ENCODE results near the gene CAMTA1. TPM values are rescaled to one million over a fixed set of nuclear protein-coding genes. Genes with fewer than 3 reads are reported as not detected.

The CAMTA1 gene
- total RNA-seq, 1 donor from 2014 or later = 99.0 TPM

DNA sequence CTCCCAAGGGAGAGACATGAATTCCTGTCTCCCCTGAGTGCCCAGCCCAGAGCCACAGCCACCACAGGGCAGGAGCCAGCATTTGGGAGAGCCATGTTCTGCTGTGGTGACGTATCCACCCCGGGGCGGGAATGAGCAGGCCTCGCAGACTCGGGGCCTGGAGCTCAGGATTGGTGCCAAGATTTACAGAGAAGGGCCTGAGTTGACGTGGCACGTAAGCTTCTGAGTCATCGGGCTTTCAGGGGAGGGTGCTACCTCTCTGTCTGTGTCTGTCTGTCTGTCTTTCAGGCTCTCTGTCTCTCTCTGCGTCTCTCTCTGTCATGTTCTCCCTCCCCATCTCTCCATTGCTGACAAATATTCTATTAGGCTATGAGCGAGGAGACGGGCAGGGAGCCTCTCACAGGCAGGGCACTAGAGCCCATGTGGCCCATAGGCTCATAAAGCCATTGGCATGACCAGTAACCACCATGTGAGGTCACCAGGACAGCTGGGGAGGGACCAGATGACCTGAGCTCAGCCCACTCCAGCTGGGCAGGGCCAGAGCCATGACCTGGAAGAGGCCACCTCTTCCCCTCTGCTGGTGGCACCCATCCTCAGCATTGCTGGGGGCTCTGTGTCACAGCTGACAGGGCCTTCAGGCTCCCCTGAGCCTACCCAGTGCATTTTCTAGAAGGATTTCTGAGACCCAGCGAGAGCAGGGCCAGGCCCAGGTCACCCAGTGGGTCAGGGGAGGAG lies 685.8 kb downstream of the CAMTA1 start:
- Mint-ChIP-seq H3K9me3 (ENCODE audit: low read depth) (no peaks in the 10 kb centered on the region), H3K4me3 (ENCODE audit: low read depth) (no peak overlapping the region), H3K4me1 (ENCODE audit: low read depth) (no peaks in the 10 kb centered on the region), H3K27ac (no peak overlapping the region), H3K27me3 (no peaks in the 10 kb centered on the region), H3K36me3 (ENCODE audit: insufficient read depth) (no peaks in the 10 kb centered on the region)
- TF ChIP-seq, protein P1, sequence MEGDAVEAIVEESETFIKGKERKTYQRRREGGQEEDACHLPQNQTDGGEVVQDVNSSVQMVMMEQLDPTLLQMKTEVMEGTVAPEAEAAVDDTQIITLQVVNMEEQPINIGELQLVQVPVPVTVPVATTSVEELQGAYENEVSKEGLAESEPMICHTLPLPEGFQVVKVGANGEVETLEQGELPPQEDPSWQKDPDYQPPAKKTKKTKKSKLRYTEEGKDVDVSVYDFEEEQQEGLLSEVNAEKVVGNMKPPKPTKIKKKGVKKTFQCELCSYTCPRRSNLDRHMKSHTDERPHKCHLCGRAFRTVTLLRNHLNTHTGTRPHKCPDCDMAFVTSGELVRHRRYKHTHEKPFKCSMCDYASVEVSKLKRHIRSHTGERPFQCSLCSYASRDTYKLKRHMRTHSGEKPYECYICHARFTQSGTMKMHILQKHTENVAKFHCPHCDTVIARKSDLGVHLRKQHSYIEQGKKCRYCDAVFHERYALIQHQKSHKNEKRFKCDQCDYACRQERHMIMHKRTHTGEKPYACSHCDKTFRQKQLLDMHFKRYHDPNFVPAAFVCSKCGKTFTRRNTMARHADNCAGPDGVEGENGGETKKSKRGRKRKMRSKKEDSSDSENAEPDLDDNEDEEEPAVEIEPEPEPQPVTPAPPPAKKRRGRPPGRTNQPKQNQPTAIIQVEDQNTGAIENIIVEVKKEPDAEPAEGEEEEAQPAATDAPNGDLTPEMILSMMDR (IDR thresholded peaks at IDR 0.05; ENCODE audit: unreplicated experiment) = no peak
- no peak for DNase-seq (ENCODE audit: low spot score, unreplicated experiment)

DNA sequence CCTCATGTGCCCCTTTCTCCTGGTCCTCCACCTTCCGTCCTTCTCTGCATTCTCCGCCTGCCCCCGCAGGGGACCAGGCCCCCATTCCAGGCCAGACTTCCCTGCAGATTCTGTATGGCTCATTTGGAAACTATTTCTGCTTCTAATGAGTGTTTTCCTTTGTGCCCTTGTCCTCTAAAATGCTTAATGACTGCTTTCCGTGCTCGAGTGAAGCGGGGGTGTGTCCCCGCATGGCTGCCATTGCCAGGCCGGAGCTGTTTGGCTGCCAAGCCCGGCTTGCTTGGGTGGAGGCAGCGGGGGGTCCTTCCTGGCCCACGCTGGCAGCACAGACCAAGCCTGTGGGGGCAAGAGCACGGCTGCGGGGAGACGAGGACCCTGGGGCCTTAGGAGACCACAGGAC lies 686.6 kb downstream of the CAMTA1 start:
- no peaks in the 10 kb centered on the region for H3K36me3 Mint-ChIP-seq (ENCODE audit: insufficient read depth)
- H3K27ac Mint-ChIP-seq = no peak overlapping the region
- H3K4me1 Mint-ChIP-seq (ENCODE audit: low read depth) = no peaks in the 10 kb centered on the region
- H3K9me3 Mint-ChIP-seq (ENCODE audit: low read depth) = no peaks in the 10 kb centered on the region
- no peaks in the 10 kb centered on the region for H3K27me3 Mint-ChIP-seq
- no peak overlapping the region for H3K4me3 Mint-ChIP-seq (ENCODE audit: low read depth)
- DNase-seq (ENCODE audit: low spot score, unreplicated experiment) = no peak
- TF ChIP-seq, protein P1 (IDR thresholded peaks at IDR 0.05; ENCODE audit: unreplicated experiment) = no peak

DNA sequence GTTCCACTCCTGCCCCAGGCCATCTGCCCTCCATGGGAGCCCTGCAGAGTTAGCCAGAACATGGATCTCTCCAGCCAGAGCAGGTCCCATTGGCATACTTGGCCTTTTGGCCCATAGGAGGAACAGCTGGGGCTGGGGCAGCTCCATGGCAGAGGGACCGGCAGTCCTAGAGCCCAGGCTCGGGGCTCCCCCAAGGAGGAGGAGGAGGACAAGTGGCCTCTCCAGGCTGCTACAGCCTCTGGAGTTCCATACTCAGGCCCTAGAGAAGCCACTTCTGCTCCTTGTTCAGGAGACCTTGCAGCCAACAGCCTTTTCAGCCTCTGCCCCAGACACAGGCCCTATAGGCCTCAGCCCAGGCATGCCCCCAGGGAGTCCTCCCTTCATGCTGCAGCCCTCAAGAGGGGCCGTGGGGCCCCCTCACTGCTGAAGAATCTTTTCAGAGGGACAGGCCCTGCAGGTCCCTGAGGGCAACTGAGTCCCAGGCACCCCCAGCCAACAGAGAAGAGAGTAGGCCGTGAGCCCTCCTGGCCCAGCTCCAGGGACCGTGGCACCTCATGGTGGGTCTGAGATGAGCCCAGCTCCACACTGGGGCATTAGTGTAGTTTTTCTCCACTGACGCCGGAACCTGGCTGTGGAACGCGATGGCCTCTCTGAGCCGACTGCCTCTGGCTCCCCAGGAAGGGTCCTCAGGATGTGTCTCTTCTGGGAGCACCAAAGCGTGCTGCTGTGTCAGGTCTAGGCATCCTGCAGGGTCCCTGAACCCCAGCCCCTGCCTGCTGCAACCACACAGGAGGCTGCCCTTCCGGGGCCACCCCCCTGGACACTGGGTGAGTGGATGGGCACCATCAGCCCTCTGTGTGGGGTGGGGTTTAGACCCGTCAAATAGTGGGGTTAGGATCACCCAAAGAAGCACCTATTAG lies 688.2 kb downstream of the CAMTA1 start:
- Mint-ChIP-seq H3K27ac (no peak overlapping the region), H3K4me1 (ENCODE audit: low read depth) (no peaks in the 10 kb centered on the region), H3K36me3 (ENCODE audit: insufficient read depth) (no peaks in the 10 kb centered on the region)

DNA sequence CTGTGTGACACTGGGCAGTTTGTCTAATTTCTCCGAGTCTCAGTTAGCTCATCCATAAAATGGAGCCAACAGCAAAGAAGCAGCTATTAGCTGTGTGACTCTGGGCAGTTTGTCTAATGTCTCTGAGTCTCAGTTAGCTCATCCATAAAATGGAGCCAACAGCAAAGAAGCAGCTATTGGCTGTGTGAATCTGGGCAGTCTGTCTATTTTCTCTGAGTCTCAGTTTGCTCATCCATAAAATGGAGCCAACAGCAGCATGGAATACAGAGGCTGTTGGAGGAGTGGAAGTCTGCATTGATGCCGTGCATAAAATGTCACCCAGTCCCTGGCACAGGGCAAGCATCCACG lies 688.9 kb downstream of the CAMTA1 start:
- TF ChIP-seq, protein P1 (IDR thresholded peaks at IDR 0.05; ENCODE audit: unreplicated experiment) = no peak
- no peak for DNase-seq (ENCODE audit: low spot score, unreplicated experiment)
- no peak overlapping the region for H3K4me3 Mint-ChIP-seq (ENCODE audit: low read depth)
- peaks cover 3% of the 10 kb centered on the region for H3K27me3 Mint-ChIP-seq
- H3K4me1 Mint-ChIP-seq (ENCODE audit: low read depth) = no peaks in the 10 kb centered on the region
- no peaks in the 10 kb centered on the region for H3K36me3 Mint-ChIP-seq (ENCODE audit: insufficient read depth)
- H3K27ac Mint-ChIP-seq = no peak overlapping the region
- H3K9me3 Mint-ChIP-seq (ENCODE audit: low read depth) = no peaks in the 10 kb centered on the region

More for the DNA sequence above, 688.2 kb downstream of the CAMTA1 start:
- no peaks in the 10 kb centered on the region for H3K9me3 Mint-ChIP-seq (ENCODE audit: low read depth)
- H3K4me3 Mint-ChIP-seq (ENCODE audit: low read depth) = no peak overlapping the region
- TF ChIP-seq, protein P1 (IDR thresholded peaks at IDR 0.05; ENCODE audit: unreplicated experiment) = no peak
- peaks cover 3% of the 10 kb centered on the region for H3K27me3 Mint-ChIP-seq
- no peak for DNase-seq (ENCODE audit: low spot score, unreplicated experiment)

DNA sequence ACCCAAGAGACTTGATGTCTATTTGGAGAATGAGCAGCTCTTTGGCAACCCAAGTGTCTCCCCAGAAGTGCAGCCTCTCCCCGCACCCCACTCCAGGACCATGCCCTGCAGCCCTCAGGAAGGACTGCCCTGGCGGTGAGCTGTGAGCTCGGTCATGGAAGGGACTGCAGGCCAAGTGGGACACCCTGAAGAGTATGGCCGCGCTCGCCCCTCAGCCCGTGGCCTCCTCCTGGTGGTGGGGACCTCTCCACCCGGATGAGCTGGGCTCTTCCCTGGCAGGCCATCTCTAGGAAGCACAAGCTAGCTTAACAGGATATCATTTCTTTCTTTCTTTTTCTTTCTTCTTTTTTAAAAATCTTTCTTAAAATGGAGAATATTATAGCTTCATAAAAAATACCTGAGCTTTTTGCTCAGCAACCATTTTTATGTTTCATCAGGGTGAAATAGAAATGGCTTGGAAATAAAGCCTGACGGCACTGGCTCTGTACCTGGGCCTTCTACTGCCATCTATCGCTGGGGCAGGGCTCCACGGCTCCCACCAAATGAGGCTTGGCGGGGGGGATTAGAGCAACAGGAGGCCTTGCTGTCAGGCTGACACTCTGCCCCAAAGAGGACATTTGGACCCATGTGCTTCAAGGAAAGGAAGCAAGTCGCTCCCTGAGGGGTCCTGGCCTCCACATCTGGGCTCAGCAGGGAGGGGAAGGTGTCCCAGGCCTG lies 689.7 kb downstream of the CAMTA1 start:
- no peaks in the 10 kb centered on the region for H3K4me1 Mint-ChIP-seq (ENCODE audit: low read depth)
- H3K4me3 Mint-ChIP-seq (ENCODE audit: low read depth) = no peak overlapping the region
- TF ChIP-seq, protein P1 (IDR thresholded peaks at IDR 0.05; ENCODE audit: unreplicated experiment) = no peak
- DNase-seq (ENCODE audit: low spot score, unreplicated experiment) = no peak
- H3K27me3 Mint-ChIP-seq = peaks cover 3% of the 10 kb centered on the region
- H3K36me3 Mint-ChIP-seq (ENCODE audit: insufficient read depth) = no peaks in the 10 kb centered on the region
- no peaks in the 10 kb centered on the region for H3K9me3 Mint-ChIP-seq (ENCODE audit: low read depth)
- H3K27ac Mint-ChIP-seq = no peak overlapping the region

Measured in progenitor cell of endocrine pancreas (in vitro differentiated cells).